Suprapubic skin (tissue), 4 donors: Measurements from ENCODE around the gene DBH. TPM values are rescaled to one million over a fixed set of nuclear protein-coding genes. Genes with fewer than 3 reads are reported as not detected.

Source experiments
- DNase-seq, 2 donors: peaks; one replicate each; pipeline ENCODE4 v3.0.0-alpha.2; 2019; ENCODE audit warnings: low spot score in 2 of 2
- H3K27ac ChIP-seq: fragments of 200-600 bp; sonication (generic); one replicate; pipeline ENCODE4 v1.5.1; 2019
- H3K27me3 ChIP-seq: fragments of 200-600 bp; sonication (generic); one replicate; pipeline ENCODE4 v1.5.1; 2019
- H3K36me3 ChIP-seq: fragments of 200-600 bp; sonication (generic); one replicate; pipeline ENCODE4 v1.5.1; 2019
- H3K4me1 ChIP-seq: fragments of 200-600 bp; sonication (generic); one replicate; pipeline ENCODE4 v1.5.1; 2019
- H3K4me3 ChIP-seq: fragments of 200-600 bp; sonication (generic); one replicate; pipeline ENCODE4 v1.5.1; 2019; ENCODE audit warnings: mild to moderate bottlenecking
- H3K9me3 ChIP-seq: fragments of 200-600 bp; sonication (generic); one replicate; pipeline ENCODE4 v1.5.1; 2019
- EP300 ChIP-seq: sonication (generic); formaldehyde crosslinking; IDR thresholded peaks from one replicate; pipeline ENCODE4 v1.6.1; 2017; ENCODE audit warnings: antibody characterized with exemption
- POLR2A ChIP-seq, 2 donors: fragments of 450-650 bp; IDR thresholded peaks; one replicate each; pipeline ENCODE4 v1.6.1; 2017; ENCODE audit warnings: antibody characterized with exemption in 2 of 2, mild to moderate bottlenecking in 2 of 2, moderate library complexity in 2 of 2
- POLR2AphosphoS5 ChIP-seq, 3 donors: sonication (generic); formaldehyde crosslinking; IDR thresholded peaks; one replicate each; pipeline ENCODE4 v1.6.1; 2017; ENCODE audit warnings: antibody characterized with exemption in 3 of 3
- whole genome bisulfite sequencing: methylation state at CpG from one replicate; pipeline ENCODE4 v1.1.5; 2018; 5-methylcytosine and 5-hydroxymethylcytosine counted together
- total RNA-seq, 4 donors: library from RNA; depleted of rRNA; stranded (reverse); fragments of >200 nt; gene quantifications; one replicate each; pipeline ENCODE4 v1.1.0, GENCODE V29; 2016
- TF ChIP-seq, protein P1 (sequence below), 2 donors: fragments of 200-600 bp in 1 of 2; fragments of 450-650 bp in 1 of 2; sonication (generic) in 1 of 2; IDR thresholded peaks; one replicate each; pipeline ENCODE4 v1.5.1; 2016 to 2019; ENCODE audit warnings: antibody characterized with exemption in 2 of 2, mild to moderate bottlenecking in 1 of 2, moderate library complexity in 1 of 2

The DBH gene
- total RNA-seq, 4 donors from 2014 or later = not detected

DNA sequence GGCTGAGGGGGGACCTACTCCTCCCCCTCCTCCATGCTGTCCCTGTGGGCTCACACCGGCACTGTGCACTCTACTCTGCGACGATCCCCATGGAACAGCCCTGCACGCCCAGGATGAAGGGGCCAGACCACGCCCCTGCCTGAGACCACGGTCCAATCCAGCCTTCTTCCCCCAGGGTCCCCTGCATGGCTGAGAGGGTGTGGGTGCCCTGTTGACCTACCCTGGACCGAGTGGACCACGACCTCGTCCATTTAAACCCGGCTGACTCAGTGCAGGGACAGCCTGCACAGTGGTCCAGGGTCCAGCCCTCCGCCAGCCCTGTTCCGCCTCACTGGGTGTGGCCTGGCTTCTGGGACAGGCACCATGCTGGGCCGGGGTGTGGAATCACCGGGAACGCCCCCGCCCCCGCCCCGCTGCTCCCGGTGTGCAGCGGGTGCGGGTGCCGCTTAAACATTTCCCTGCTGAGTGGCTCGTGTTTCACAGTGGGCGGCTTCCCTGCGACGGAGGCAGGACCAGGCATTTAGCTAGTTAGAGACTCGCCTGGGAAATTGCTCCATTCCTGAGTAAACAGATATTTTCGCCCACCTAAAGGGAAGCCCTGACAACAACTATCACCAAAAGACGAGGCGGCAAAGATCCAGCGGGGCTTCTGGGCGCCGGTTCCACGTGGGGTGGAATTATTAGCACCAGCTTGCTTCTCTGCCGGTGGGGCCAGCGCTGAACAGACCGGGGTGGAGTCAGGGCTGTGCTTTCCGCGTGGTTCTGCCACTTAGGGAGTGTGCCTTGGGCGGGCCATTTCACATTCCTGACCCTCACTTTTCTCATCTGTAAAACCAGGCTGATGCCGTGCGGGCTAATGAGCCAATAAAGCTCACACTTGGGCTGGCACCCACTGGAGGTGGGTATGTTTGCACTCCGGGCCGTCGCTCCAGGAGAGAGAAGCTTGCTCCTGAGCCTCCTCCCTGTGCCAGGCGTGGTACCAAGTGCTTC lies 22.6 kb downstream of the DBH start:
- 18% methylated on average over 19 of the region's 46 CpGs for WGBS
- H3K36me3 ChIP-seq = no peaks in the 10 kb centered on the region
- H3K4me1 ChIP-seq = peaks cover 21% of the 10 kb centered on the region
- no peak overlapping the region for H3K27ac ChIP-seq
- H3K27me3 ChIP-seq = peaks cover 96% of the 10 kb centered on the region
- peak overlapping the region; percentile 21 for H3K4me3 ChIP-seq
- DNase-seq = no peak
- TF ChIP-seq POLR2A (IDR thresholded peaks at IDR 0.05) (no peak), EP300 (no peak), POLR2AphosphoS5 (IDR thresholded peaks at IDR 0.05) (no peak)
- TF ChIP-seq, protein P1, sequence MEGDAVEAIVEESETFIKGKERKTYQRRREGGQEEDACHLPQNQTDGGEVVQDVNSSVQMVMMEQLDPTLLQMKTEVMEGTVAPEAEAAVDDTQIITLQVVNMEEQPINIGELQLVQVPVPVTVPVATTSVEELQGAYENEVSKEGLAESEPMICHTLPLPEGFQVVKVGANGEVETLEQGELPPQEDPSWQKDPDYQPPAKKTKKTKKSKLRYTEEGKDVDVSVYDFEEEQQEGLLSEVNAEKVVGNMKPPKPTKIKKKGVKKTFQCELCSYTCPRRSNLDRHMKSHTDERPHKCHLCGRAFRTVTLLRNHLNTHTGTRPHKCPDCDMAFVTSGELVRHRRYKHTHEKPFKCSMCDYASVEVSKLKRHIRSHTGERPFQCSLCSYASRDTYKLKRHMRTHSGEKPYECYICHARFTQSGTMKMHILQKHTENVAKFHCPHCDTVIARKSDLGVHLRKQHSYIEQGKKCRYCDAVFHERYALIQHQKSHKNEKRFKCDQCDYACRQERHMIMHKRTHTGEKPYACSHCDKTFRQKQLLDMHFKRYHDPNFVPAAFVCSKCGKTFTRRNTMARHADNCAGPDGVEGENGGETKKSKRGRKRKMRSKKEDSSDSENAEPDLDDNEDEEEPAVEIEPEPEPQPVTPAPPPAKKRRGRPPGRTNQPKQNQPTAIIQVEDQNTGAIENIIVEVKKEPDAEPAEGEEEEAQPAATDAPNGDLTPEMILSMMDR (IDR thresholded peaks at IDR 0.05) = no peak
- H3K9me3 ChIP-seq = no peaks in the 10 kb centered on the region

DNA sequence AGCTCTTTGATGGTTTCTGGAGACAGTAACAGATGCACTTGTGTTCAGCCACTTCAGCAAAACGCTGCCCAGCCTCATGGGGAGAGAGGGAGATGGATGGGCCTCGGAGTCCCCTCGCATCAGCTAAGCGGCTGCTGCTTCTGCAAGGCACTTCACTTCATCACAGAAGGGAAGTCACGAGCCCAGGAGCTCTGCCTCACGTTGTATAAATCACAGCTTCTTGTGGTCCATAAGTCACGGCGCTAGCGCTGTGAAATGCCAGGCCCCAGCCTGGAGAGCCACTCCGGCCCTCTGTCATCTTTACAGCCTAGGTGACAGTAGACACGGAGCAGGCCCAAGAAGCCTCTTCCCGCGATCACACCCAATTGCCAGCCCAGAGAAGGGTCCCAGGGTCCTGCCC lies 23.4 kb downstream of the DBH start:
- TF ChIP-seq POLR2A (IDR thresholded peaks at IDR 0.05) (no peak), EP300 (no peak), POLR2AphosphoS5 (IDR thresholded peaks at IDR 0.05) (no peak)
- TF ChIP-seq, protein P1 (IDR thresholded peaks at IDR 0.05) = no peak
- 79% methylated on average over 7 of the region's 13 CpGs for WGBS
- H3K27me3 ChIP-seq = peaks cover 96% of the 10 kb centered on the region
- no peaks in the 10 kb centered on the region for H3K9me3 ChIP-seq
- H3K36me3 ChIP-seq = no peaks in the 10 kb centered on the region
- H3K4me1 ChIP-seq = peaks cover 21% of the 10 kb centered on the region
- H3K4me3 ChIP-seq = no peak overlapping the region
- no peak overlapping the region for H3K27ac ChIP-seq
- DNase-seq = no peak

DNA sequence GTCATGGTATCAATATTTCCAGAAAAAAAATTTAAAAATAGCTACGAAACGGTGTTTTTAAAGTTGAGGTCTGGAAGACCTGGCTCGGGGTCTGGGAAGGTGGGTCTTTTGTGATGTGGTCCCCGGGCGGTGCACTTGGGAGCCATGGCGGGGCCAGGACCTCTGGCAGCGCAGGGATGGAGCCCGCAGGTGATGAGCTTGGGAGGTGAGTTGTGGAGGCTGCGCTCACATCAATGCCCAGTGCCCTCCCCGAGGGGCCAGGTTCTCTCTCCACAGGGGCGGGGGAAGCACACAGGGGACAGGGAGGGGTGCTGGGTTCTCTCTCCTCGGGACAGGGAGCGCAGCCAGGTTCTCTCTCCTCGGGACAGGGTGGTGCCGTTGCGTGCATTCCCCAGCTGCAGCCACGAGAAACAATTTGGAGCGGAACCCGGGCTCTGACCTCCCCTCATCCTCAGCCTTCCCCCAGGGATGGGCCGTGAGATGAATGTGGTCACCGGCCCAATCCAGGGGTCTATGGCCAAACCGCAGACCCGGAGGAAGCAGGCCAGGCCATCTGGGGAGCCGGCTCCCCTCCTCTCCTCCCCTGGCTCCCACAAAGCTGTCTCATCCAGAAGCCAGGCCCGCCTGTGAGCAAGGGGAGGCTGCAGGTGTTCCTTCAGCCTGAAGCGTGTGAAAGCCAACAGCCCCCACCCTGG lies 25.8 kb downstream of the DBH start:
- TF ChIP-seq EP300 (no peak), POLR2A (IDR thresholded peaks at IDR 0.05) (no peak), POLR2AphosphoS5 (IDR thresholded peaks at IDR 0.05) (no peak)
- TF ChIP-seq, protein P1 (IDR thresholded peaks at IDR 0.05) = no peak
- no peak overlapping the region for H3K4me3 ChIP-seq
- WGBS = 75% methylated on average over 8 of the region's 26 CpGs
- peaks cover 93% of the 10 kb centered on the region for H3K27me3 ChIP-seq
- no peak for DNase-seq
- H3K4me1 ChIP-seq = peaks cover 17% of the 10 kb centered on the region
- no peaks in the 10 kb centered on the region for H3K9me3 ChIP-seq
- H3K36me3 ChIP-seq = no peaks in the 10 kb centered on the region
- no peak overlapping the region for H3K27ac ChIP-seq

DNA sequence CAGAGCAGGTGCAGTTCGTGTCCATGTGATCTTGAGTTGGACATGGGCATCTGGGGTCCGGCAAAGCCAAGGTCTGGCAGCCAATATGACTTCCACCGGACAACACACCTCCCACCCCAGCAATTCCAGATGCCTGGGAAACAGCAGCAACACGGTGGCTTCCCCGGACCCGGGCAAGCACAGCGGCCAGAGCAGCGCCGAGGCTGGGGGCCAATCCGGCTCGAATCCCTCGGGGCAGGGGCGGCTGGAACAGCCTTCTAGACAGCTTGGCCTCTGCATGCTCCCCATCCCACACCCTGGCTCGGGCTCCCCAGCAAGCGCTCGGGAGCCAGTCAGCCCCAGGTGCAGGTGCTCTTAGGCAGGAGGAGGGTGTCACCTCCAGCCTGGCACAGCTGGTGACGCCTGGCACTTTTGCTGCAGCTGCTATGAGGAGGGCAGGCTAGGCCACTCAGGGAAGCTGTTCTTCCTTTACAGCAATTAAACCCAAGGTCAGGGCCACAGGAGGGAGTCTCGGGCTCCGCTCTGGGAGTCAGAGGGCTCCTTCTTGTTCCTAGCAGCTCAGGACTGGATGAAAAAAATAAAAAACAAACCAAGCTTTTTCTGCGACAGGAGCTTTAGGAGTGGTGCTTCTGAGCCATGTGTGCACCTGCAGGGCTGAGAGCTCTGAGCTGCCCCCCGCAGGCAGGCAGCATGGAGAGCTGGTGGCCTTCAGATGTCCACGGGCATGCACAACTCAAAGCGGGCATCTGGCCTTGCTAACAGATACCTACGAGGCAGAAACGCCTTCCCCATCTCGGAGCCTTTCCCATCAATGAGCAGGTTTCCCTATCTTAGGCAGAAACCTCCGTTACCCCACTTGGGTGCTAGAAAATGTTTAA lies 28.2 kb downstream of the DBH start:
- H3K27ac ChIP-seq = no peak overlapping the region
- WGBS = 88% methylated on average over 23 of the region's 27 CpGs
- no peak overlapping the region for H3K4me3 ChIP-seq
- peaks cover under 1% of the 10 kb centered on the region for H3K4me1 ChIP-seq
- DNase-seq = no peak
- H3K36me3 ChIP-seq = no peaks in the 10 kb centered on the region
- no peaks in the 10 kb centered on the region for H3K9me3 ChIP-seq
- TF ChIP-seq, protein P1 (IDR thresholded peaks at IDR 0.05) = no peak
- TF ChIP-seq POLR2A (IDR thresholded peaks at IDR 0.05) = no peak
- no peak for TF ChIP-seq POLR2AphosphoS5 (IDR thresholded peaks at IDR 0.05)
- TF ChIP-seq EP300 = no peak
- H3K27me3 ChIP-seq = peaks cover 72% of the 10 kb centered on the region
